ENCODE data around the gene TGFBR2.

TGFBR2 gene

GRCh38 chr3:30675006-30675405 is 68.6 kb downstream of the TGFBR2 start:
- DNase-seq: no peak

GRCh38 chr3:30675774-30676173 is 69.4 kb downstream of the TGFBR2 start:
- DNase-seq: no peak

GRCh38 chr3:30676424-30677346 is 70.3 kb downstream of the TGFBR2 start:
- no peak for DNase-seq

DNA sequence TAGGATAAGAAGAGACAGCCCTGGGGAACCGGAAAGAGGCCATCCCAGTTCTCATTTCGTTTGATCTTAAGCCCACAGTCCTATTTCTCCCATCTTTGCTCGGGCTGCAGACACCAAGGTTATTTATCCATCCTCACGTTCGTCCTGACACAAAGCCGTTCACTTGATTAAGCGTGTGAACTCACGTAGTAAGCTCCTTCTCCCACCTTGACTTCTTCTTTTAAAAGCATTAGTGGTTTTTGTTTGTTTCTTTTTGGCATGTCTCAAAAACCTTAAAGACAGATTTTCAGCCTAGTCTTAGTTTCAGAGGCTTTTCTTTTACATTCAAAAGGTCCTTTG is 70.9 kb downstream of the TGFBR2 start:
- DNase-seq: no peak

GRCh38 chr3:30679045-30679444 is 72.6 kb downstream of the TGFBR2 start:
- DNase-seq: no peak

DNA sequence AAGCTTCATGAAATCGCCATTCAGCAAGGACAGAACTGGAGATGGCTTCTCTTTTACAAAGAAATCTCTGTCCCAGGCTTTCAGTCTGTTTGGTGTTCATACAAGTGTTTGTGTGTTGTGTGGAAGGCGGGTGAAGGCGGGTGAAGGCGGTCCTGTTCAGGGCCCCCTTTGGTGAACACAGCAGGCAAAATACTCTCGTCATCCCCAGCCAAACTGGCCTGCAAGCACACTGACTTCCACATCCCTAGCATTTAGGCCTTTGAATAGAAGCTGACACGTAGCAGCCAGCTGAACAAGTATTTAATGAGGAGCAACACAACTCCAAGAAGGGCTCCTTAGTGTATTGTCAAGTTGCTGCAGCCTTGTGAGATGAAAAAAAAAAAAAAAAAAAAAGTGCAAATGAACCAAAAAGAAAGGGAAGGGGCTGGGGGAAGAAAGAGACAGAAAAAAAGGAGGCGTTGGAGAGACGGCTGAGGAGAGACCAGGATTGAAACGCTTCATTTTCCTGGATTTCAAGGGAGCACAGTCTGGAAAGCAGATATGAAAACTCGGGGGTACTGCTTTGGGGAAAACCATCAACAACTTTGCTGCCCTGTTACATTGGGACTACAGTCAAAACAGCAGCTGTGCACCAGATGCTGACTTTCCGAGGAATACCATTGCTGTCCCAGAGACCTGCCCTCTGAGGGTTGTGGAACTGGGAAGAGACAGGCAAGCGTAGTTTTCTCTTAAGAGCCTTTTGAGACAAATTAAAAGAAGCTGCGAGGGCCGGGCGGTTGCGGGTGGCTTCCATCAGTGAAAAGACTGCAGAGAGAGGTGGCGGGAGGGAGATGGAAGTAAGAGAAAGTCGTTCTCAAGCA is 74.6 kb downstream of the TGFBR2 start:
- DNase-seq: no peak

DNA sequence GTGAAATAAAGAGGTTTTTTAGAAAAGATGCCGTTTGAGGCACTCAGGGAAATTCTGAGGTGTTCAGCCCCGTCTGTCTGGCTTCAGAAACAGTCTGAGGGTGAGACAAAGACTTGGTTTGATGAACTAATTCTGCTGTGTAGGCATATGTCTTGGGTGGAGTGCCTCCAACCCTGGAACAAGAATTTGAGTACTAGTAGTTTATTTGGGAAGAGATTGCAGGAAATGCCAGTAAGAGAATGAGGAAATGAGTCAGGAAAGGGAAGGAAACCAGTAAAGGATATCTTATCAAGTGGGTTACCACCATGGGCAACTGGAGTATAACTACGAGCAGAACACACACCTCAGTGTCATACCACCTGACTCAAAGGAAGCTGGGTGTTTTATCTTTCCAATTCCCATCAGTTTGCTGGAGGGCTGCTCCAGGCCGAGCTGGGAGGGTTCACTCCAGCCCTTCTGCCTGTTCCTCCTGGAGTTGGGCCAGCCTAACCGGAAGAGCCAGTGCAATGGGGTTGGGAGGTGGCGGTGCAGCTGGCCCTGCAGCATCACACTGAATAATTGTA is 75.3 kb downstream of the TGFBR2 start:
- peak in 1 of 4 experiments; percentile 14 for DNase-seq

- DNase-seq: peak; percentile 35 to 68 (median 40)
Observed at GRCh38 chr3:30682434-30683155, 76.2 kb downstream of the TGFBR2 start.

- no peak for DNase-seq
Observed at GRCh38 chr3:30683769-30684168, 77.4 kb downstream of the TGFBR2 start.

DNA sequence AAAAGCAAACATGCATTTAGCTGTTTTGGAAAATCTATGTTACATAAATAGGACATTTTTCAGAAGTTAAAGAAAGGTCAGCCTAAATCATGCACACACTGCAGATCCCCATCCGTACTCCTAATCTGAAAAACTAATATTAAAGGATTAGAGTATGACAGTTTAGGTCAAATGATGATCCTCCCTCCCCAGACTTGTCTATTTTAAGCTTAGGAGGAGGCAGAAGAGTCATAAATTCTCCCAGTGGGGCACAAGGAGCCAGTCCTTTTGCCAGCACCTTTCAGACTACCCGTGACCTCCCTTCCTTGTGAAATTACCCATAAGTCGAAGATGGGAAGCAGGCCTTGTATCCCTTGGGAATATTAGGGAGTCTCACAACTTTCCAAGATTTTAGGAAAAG is 78.0 kb downstream of the TGFBR2 start:
- DNase-seq: no peak

DNA sequence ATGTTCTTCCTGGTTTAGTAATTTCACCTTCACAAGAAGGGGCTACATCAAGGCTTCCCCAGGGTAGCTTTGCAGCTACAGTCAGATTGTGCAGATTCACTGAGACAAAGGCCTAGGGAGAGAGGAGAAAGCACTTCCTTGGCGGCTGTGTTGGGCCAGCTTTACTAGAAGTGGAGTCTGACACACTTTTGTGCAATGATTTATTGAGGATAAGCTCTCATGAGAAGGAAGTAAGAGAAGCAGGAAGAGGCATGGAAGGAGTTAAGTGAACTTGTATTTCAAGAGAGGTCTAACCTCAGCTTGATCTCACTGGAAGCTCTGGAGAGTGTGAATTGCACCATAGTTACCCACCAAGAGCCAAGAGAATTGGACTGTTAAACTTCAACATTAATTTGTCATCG is 78.9 kb downstream of the TGFBR2 start:
- peak in 1 of 4 experiments; percentile 23 for DNase-seq

GRCh38 chr3:30686176-30686575 is 79.8 kb downstream of the TGFBR2 start:
- no peak for DNase-seq

DNA sequence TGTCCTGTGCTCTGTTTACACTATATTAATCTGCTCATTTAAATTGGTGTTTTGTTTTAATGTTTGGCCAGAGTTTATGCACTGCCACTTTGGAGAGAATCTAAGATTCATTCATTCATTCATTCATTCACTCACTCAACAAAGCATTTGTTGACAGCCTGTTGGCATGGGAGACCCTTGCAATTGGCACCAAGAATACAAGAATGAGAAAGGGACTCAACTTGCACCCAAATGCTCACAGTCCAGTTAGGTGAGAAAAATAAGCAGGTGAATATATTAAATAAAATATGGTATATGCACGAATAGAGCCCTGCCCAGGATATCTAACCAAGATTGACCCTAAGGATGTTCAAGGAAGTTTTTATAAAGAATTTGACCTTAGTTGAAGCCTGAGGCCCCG is 80.4 kb downstream of the TGFBR2 start:
- no peak for DNase-seq

DNA sequence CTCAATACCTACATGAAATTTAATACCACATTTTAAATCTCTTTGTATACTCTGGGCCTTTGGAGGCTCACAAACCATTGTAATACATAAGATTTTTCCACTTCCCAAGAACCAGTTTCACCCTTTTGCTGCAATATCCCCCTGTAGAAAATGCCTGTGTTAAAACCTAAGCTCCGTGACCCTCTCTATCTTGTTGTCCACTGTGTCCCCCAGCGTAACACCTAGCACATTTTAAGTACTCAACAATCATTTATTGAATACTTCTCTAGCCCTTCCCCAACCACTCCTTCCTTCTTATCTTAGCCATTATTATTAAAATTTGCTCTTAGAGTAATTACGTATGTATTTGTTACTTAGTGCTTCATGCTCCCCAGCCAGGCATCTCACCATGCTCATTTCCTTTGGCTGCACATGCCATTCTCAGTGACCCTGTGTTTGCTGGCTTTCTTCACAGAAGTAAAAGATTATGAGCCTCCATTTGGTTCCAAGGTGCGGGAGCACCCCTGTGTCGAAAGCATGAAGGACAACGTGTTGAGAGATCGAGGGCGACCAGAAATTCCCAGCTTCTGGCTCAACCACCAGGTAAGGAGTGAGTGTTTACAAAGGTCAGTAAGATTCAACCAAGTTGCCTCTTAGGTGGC is 81.6 kb downstream of the TGFBR2 start:
- DNase-seq: no peak

DNA sequence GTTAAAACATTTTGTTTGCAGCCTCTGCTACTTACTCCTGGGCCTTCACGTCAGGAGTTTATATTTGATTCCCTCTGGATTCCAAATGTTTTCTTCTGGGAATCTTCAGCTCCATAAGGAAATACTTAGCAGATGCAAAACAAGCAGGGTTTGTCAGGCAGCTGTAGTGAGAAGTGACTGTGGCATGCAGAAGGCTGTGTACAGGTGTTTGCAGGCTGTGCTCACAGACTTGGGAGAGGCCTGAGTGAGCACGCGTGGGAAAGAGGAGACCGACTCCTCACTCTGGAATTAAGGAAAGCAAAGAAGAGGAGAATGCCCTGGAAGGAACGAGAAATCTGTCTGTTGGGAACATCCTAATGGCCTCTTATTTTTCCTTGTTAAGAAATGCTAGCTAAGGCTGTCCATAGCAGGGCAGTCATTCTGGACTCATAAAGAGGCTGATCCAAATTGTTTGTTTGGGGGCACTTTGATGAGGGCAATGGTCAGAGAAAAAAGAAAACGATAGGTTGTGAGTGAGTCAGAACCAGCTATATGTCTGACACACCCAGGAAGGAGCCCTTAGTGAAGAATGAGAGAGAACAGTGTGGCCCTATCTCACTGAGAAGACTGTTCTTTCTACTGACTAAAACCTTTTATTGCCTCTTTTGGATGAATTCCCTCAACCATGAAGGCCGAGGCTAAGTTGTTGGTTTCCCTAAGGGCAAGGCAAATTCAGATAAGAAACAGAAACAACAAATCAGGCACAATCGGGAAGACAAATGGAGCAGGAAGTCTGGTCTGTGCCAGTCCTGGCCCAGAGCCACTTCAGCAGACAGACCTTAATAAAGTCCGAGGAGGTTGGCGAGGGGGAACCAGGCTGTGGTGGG is 82.6 kb downstream of the TGFBR2 start:
- DNase-seq: no peak

- no peak for DNase-seq
Observed at GRCh38 chr3:30690199-30690598, 83.8 kb downstream of the TGFBR2 start.

DNA sequence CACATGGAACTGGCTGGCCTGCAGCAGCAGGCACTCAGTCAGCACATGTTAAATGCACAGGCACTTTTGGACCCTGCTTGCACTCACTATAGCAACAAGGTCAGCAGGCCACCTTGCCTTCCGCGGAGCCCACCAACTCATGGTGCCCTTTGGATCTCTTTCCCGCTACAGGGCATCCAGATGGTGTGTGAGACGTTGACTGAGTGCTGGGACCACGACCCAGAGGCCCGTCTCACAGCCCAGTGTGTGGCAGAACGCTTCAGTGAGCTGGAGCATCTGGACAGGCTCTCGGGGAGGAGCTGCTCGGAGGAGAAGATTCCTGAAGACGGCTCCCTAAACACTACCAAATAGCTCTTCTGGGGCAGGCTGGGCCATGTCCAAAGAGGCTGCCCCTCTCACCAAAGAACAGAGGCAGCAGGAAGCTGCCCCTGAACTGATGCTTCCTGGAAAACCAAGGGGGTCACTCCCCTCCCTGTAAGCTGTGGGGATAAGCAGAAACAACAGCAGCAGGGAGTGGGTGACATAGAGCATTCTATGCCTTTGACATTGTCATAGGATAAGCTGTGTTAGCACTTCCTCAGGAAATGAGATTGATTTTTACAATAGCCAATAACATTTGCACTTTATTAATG is 85.0 kb downstream of the TGFBR2 start:
- peak in 1 of 4 experiments; percentile 8 for DNase-seq

- DNase-seq: peak; percentile 27 to 61 (median 44)
Observed at GRCh38 chr3:30691944-30692343, 85.5 kb downstream of the TGFBR2 start.

- DNase-seq: no peak
Observed at GRCh38 chr3:30692498-30693130, 86.2 kb downstream of the TGFBR2 start.

Data from suppressor macrophage (primary cell).